ENCODE measurements around the gene SH3PXD2A.
"Not testable (repeated sequence)": the region's sequence is repeated elsewhere in the genome, so short reads cannot be mapped to it uniquely, and the experiment has no call there.

SH3PXD2A gene

DNA sequence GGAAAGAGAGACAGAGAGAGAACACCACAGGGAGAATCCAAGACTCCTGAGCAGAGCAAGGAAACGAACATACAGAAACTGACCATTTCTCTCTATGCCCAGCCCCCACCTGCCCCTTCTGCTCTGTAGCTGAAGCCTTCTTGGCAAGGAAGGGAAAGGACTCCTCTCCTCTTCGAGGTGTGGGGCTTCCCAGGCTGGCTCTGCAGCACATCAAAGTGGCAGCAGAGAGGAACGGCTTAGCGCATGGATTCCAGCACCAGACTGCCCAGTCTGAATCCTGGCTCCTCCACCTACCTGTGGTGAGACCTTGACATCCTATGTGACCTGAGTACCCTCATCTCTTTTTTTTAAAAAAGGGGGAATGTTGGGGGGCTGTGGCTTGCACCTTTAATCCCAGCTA, 69.4 kb downstream of the SH3PXD2A start:
- DNase-seq: no peak

DNA sequence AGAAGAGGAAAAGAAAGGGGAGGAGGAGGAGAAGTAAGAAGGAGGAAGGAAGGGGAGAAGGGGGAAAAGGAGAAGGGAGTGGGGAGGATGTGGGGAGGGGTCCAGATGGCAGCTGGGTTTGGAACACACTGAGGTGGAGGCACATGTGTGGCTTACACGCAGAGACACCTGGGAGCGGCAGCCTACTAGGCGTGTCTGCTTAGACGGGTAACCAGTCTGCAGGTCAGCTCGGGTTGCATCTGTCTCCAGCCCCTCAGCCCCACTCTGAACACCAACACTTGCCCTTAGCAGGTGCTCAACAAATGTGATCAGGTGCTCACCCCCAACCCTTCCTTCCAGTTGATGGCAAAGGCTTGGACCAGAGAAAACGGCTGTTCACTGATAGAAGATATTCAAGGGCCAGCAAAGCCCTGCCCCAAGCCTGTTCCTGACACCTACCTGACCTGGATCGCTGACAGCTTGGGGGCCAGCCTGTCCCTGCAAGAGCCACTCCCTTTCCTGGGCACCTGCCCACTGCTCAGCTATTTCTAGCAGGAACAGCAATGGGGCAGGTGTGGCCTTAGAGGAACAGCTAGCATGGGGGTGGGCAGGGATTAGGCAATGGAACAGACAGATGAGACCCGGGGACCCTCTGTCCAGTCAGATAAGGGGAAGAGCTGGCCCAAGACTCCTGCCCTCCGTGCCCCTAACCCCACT, 70.5 kb downstream of the SH3PXD2A start:
- DNase-seq: no peak

DNA sequence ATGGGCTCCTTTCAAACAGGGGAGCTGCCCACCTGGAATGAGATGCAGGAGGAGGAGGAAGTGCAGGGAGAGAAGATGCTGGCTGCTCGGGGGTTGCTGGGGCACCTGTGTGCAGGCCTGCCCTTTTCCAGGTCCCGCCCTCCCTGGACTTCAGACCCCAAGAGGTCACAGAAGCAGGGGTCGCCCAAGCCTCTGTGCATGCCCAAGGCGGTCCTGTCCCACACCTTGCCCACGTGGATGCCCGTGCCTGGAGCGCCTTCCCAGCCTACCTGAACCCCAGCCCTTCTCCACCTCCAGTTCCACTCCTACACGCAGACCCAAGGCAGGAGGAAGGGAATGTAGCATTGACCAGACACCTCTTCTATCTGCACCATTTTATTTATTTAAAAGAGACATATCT, 71.3 kb downstream of the SH3PXD2A start:
- DNase-seq: no peak

DNA sequence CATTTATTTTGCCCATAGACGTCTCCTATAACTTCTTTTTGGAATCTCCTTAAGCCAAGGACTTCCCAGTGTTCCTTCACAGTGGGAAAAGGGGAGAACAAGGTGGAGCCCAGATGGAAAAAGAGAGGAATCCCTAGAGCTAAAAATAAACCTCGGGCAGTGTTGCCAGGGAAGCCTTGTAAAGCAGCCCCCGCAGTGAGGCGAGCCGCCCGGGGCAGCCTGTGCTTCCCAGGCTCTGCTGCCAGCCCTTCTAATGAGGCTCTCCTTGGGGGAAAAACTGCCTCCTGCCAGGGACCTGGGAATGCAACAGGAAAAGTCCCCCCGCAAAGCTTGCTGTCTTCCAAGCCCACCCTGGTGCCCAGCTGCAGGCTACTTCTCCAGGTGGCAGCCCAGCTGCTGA, 71.7 kb downstream of the SH3PXD2A start:
- DNase-seq: no peak

DNA sequence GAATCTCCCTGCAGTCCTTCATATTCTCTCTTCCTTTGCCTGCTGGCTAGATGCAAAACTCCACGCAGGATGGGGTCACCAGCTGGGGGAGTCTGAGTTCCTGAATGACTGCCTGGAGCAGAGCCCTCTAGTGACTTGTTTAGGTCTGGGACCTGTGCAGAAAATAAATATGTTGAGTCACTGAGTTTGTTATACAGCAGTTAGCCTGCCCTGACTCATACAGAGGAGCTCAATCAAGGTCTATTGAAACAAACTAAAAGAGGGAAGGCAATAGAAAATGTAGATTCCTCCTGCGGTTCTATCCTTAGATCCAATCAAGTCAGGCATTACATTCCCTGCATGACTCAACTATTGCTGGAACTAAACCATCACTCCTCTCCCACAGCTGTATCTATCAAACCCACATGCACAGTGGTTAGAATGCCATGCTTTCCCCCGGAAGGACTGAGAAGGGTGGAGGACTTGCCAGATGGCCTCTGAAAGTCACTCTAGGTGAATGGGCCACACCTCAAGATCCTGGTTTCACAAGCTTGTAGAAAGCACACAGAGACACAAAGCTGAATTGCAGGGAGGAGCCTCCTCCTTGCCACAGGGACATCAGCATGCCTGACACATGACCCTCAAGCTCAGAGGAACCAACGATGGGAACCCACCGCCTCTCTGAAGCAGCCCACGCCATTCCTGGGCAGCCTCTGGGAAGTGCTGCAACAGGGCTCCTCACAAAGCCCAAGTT, 73.9 kb downstream of the SH3PXD2A start:
- peak; percentile 25 to 35 for DNase-seq

DNA sequence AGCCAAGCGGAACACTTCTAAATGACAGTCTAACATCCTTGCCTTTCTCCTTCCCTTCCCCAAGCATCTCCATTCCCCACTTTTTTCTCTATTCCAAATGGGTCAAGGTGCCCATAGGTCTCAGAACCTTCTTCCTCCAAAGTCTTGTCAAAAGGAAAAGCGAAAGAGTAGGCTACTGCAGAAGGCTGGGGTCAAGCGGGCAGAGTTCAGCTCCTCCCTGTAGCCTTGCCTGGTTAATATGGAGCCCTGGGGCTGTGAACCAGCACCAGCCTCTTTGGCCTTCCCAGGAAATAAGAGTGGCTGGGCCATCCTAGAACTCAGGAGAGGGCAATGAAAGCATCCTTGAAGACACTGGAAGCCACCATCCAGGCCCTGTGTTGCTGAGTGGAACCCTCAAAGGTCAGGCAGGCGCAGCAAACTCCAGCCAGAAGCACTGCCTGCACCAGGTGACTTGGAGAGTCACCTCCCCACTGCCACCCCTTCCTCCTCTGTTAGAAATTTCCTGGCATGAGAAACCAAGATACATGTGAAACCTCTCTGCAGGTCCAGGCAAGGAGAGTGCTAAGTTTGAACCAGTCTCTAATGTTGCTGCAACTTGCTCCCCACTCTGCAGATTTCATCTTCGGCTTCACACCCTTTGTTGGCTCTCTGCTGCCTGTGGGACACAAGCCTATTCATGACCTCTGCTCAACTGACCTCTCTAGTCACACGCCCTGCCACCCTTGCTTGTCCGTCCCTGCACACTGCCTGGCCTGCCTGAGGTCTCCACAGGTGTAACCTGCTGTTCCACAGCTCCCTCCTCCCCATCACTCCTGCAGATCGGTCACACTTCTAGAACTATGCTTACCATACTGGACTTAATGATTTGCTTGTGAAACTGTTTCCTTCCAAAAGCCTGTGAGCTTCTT, 74.9 kb downstream of the SH3PXD2A start:
- DNase-seq: no peak

DNA sequence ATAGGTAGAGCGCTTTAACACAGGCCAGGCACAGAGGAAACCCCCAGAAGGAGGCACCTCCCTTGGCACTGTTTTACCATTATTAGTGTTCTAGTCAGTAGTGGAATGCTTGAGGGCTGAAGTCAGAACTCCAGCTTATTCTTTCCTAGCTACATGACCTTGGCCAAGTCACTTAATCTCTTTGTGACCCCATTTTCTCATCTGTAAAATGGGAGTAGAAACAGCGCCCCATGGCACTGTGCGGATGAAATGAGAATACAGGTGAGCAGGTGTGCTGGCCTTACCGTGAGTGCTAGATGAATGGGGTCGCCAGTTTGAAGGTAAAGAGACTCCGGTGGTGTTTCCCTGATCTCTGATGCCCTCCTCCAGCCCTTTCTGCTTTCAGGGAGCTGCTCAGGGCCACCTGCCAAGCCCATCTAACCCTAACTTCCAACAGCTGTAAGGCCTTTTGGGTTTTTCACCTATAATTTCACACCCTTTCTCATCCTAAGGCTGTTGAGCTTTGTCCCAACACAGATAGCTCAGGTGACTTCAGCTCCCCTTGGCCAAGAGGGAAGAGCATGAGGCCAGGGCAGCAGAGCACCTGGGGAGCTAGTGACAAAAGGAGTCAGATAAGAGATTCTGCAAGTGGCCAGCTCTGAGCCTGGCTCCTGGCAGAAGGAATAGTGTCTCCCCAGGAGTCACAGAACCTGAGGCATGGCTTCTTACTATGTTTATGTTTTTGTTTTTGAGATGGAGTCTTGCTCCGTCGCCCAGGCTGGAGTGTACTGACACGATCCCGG, 76.8 kb downstream of the SH3PXD2A start:
- DNase-seq: no peak

DNA sequence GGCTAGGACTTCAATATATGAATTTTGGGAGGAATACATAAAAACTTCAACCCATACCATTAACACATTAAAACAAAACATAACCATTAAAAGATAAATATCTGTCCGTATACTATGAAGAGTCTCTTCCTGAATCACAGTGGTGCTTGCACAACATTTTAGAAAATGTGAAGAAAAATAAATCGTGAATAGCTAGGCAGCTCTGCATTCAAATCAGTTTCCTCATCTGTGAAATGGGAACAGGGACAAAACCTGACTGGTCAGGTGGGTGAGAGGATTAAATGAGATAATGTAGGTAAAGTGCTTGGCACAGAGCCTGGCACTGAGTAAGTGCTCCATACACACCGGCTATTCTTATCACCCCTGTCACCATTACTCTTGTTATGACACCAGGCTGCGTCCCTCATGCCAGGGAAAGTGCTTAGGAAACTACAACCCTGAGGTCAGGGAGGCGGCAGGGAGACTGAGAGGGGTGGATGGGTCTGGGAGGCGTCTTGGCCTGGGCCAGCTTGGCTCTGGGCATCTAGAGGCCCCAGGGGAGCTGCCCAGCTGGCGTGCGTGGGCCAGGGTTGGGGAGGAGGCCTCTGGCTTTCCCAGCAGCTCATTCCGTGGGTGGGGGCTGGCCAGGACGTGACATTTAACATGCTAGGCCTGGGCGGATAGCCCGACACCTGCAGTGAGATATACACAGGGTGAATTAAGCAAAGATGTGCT, 78.3 kb downstream of the SH3PXD2A start:
- no peak for DNase-seq

DNA sequence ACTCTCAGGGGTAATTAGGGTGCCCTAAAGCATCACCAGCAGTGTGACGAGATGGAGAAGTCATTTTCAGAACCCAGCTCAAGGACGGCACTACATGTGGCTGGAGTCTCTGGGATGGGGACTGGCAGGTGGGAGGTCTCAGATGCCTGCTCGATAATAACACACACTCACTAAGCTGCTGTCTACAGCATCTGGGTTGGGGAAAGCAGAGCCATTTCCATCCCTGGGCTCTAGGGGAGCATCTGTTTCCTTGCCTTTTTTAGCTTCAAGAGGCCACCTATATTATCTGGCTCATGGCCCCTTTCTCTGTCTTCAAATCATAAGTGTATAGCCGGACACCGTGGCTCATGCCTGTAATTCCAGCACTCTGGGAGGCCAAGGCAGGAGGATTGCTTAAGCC, 79.6 kb downstream of the SH3PXD2A start:
- DNase-seq: no peak

DNA sequence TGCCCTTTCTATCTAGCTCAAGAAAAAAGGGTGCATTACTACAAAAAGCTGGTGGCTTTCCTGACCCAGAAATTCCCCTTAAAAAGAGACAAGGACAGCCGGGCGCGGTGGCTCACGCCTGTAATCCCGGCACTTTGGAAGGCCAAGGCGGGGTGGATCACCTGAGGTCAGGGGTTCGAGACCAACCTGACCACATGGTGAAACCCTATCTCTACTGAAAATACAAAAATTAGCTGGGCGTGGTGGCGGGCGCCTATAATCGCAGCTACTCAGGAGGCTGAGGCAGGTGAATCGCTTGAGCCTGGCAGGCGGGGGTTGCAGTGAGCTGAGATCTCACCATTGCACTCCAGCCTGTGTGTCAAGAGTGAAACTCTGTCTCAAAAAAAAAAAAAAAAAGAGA, 82.5 kb downstream of the SH3PXD2A start:
- not testable (repeated sequence) for DNase-seq

DNA sequence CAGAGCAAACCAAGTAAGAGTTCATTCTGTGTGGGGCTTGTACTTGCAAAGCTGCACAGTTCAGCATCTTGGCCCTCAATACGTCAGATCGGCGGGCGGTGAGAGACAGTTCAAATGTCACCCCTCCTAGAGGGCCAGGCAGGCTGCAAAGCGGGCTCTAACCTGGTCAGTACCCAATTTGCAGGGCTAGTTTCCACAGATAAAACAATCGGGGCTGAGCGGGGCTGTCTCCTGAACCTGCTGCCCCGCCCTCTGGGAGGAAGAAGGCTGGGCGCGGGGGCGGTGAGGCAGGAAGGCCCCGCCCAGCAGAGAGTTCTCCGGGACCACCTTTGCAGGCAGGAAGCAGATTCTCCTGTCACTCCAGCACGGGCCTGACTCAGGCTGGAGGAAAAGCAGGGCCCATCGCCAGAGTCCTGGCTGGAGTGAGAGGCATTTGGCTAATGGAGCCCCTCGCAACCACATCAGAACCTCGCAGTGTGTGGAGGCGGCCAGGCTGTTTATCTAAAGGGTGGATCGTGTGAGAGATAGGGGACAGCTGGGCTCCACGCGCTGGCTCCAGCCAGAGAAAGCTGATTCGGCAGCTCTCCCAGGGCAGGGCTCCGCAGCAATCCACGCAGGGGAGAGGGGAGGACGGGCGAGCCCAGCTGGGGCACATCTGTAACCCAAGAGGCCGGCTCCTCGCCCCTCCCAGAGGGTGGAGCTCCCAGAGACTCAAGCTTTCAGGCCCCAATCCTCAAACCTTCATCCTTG, 83.1 kb downstream of the SH3PXD2A start:
- DNase-seq: peak; percentile 20 to 42

DNA sequence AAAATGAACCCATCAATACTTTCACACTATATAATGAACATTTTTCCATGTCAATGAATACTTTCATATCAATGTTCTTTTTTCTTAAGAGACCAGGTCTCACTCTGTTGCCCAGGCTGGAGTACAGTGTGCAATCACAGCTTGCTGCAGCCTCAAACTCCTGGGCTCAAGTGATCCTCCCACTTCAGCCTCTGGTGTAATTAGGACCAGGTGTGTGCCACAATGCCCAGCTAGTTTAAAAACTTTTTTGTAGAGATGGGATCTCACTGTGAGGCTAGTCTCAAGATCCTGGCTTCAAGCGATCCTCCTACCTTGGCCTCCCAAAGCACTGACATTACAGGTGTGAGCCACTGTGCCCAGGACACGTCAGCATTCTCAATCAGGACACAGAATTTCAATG, 85.2 kb downstream of the SH3PXD2A start:
- DNase-seq: no peak

DNA sequence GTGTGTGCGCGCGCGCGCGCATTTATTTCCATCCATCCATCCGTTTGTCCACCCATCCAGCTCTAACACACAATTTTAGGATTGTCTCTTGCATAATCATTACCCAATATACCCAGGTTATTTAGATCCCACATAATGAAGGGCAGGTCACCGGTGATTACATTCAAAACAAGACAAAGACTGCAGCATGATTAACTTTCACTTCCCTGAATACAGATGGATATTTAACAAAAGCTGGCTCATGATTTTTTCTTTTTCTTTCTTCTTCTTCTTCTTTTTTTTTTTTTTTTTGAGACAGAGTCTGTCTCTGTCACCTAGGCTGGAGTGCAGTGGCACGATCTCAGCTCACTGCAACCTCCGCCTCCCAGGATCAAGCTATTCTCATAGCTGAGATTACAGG, 86.2 kb downstream of the SH3PXD2A start:
- no peak for DNase-seq

DNA sequence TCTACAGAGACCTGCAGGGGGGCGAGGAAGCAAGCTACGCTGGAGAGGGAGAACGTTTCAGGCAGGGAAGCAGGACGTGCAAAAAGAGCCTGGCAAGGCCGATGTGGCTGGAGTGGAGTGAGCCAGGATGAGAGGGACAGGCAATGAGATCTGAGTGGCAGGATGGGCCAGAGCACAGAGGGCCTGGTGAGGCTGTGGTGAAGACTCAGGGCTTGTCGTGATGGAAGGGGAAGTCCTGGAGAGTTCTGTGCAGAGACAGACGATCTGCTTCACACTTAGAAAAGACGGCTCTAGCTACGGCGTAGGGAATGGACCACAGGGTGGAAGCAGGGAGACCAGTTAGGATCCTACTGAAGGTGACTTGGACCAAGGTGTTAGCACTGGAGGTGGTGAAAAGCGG, 87.0 kb downstream of the SH3PXD2A start:
- no peak for DNase-seq

DNA sequence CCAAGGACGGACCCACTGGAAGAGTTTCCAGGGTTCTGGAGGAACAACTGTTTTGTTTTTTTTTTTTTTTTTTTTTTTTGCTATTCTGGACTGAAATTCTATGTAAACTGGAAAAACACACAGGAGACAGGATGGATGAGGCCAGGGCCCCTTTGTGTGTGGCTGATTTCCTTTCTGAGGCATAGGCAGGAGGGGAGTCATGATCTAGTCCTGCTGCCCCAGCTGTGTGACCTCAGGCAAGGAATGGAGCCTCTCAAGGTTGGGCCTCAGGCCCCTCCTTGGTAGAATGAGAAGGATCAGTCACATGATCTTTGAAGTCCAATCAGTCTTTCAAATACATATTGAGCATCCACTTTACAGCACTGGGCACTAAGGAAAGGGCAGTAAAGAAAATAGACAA, 87.6 kb downstream of the SH3PXD2A start:
- DNase-seq: no peak

DNA sequence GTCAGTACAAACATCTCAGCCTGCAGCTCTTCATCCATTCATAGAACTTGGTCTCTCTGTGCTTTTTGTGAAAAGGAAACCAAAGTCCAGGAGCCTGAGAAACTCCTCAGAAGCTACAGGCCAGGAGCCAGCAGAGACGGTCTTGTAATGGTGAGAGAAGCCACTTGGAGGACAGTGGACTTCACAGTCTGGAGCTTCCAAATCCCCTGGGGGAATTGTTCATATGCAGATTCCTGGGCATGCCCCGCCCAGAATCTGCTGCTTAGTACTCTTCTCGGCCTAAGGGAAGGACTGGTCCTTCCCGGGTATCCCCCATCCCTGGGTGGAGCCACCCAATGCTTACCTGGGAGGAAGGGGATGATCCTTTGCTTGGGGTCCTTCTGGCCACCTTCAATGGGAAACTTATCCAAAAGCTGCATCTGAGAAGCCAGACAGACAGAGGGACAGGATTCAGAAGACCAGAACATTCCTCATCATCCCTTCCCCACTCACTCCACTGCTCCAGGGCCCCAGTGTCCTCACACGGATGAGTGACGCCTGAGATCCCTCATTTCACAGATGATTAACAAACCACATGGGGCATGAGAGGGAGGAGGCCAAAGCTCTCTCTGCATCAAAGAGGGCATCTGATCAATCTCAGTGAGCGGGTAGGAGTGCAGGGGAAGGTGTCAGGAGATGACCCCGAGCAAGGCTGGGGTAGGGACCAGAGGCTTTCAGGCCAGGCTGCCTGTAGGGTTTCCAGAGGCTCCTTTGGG, 88.4 kb downstream of the SH3PXD2A start:
- no peak for DNase-seq

DNA sequence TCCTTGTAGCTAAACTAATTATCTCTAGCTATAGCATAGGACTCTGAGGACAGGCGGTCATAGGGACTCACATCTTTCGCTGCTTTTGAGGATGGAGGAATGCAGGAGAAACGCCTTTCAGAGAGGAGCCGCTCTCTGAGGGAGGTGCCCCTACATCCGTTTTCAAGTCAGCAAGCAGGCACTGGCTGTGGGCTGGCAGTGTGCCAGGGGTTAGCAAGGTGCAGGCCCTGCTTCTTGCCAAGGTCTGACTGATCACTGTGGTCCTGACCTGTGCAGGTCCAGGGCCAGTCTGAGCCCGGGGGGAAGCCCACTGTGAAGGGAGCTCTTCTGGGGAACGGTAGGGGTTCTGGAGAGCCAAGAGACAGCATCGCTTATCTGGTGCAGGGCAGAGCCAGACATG, 89.4 kb downstream of the SH3PXD2A start:
- DNase-seq: no peak

DNA sequence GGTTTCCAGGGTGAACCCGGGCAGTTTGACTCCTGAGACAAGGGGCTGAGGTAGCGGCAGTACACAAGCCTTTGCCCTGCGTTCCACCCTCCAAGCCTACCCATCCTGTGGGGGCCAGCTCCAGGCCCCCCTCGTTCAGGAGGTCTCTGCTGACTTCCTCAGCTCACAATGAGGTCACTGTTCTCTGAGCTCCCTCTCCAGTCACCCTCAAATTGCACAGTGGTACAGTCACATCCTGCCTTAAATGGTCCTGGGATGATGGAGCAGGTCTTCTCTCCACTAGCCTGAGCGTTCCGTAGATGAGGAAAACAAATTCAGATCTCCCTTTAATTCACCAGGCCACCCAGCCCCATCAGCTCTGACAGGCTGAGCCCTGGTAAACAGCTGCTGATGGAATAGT, 90.2 kb downstream of the SH3PXD2A start:
- no peak for DNase-seq

DNA sequence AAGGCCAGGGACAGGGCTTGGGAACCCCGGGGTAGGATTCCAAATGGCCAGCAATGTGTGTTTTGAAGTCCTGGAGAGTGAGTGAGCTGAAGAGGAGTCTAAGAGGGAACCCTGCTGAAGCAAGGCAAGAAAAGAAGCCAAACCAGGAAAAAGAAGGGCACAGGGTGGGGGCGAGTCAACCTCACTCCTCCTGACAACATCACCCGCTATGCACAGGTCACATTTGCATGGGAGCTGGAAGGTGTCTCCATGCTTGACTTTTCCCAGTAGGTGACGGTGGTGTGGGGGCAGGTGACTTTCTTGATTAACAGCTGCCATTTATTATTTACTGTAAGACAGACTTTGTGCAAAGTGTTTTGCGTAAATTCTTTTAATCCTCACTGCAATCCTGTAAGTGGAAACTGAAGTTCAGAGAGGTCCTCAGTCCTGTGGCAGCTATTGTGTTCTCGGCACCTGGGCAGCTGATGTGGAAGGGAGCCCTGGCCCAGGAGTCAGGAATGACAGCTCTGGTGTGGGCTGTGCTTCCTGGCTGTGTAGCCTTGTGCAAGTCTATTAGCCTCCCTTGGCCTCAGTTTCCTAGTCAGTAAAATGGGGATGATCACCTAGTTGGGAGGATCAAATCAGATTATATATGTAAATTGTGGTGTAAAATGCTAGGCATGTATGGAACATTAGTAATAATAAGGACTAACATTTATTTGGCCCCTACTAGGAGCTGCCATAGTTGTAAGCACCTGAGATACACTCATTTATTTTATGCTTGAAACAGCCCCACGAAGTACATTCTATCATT, 90.9 kb downstream of the SH3PXD2A start:
- no peak for DNase-seq

Measured in inflammatory macrophage (primary cell).